Ecto neural progenitor cell (in vitro differentiated cells): ENCODE data around the gene SYT11.
"Not testable (repeated sequence)": the region's sequence is repeated elsewhere in the genome, so short reads cannot be mapped to it uniquely, and the experiment has no call there.

Source experiments
- DNase-seq: peaks from one replicate; pipeline ENCODE4 v3.0.0-alpha.2; 2018; ENCODE audit warnings: low spot score

SYT11 gene, protein sequence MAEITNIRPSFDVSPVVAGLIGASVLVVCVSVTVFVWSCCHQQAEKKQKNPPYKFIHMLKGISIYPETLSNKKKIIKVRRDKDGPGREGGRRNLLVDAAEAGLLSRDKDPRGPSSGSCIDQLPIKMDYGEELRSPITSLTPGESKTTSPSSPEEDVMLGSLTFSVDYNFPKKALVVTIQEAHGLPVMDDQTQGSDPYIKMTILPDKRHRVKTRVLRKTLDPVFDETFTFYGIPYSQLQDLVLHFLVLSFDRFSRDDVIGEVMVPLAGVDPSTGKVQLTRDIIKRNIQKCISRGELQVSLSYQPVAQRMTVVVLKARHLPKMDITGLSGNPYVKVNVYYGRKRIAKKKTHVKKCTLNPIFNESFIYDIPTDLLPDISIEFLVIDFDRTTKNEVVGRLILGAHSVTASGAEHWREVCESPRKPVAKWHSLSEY

DNA sequence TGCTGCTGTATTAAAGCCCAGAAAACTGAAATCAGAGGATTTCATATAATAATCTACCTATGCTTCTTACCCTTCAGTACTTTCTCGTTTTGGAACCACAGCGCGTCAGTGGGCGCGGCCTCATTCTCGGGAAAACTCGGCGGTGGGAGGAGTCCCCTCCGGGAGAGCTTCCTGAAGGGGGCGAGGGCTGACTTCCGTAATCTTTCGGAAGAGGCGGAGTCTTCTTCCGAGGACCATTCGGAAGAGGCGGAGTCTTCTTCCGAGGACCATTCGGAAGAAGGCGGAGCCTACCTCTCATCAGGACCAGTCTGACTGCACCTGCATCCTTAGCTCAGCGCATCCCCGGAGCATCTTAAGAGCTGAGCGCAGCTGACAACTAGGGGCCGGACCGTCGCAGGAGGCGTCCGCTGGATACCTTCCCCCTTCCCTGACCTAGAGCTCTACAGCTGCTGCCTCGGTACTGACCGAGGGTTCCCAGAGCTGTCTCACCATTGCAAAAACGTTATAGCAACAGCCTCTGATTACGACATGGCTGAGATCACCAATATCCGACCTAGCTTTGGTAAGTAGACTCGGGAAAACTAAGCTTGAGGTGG, at the start of gene SYT11:
Gene SYT11 (plus strand): TSS at position 334 of the 596 bp plus-strand sequence. CDS start 195 bp downstream, at position 529.
- peak; percentile 92 for DNase-seq

DNA sequence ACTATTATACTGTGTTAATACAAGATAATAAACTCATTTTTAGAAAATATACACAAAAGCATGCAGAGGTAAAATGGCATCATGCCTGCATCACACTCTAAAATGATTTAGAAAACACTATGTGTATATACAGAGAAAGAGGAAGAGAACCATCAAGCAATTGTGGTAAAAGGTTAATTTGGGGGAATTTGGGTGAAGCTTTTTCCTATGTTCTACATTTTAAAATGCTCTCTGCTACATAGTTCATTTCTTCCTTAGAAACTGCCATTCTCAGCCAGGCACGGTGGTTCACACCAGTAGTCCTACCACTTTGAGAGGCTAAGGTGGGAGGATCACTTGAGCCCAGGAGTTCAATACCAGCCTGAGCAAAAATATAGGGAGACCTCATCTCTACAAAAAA, 46.5 kb upstream of the SYT11 start:
- no peak for DNase-seq

DNA sequence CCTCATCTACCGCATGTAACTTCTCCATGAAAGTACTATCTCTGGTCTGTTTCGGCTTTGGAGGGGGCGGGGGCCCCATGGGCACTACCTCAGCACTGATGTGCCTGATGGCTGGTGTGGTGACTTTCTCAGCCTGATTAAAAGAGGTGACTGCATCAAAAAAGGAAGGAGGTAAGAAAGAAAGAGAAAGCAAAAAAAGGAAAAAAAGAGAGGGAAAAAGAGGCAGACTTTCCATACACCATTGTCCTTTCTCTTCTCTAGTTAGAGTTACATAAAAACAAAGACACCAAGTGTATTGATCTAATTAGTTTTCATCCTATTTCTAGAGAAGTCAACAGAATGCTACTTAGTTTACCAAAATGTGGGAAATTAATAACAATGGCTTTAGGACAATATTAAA, 45.7 kb upstream of the SYT11 start:
- no peak for DNase-seq

DNA sequence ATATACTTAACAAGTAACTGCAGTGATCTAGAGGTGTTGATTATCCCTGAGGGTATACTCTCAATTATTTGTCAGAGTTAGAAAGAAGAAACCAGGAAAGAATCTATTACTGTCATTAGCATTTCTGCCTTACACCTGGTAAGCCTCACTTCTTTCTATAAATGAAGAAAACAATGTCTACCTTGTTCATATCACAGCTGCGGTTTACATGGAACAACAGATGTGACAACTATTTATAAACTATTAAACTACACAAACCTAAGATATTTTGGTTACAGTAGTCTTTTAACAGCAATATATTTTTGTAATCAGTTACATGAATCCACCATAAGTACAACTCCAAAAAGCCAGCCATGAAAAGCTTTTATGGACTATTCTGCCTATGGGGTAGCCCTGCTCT, 43.0 kb upstream of the SYT11 start:
- DNase-seq: no peak

DNA sequence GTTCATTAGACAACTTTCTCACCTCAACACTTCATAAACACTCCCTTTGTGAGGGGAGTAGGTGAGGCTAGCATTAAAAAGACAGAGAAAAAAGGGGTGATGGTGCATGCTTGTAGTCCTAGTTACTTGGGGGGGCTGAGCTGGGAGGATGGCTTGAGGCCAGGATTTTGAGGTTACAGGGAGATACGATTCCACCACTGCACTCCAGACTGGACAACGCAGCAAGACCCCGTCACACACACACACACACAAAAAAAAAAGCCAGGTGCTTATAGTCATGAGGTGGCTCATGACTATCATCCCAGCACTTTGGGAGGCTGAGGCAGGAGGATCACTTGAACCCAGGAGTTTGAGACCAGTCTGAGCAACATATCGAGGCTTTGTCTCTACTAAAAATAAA, 31.9 kb upstream of the SYT11 start:
- DNase-seq: no peak

DNA sequence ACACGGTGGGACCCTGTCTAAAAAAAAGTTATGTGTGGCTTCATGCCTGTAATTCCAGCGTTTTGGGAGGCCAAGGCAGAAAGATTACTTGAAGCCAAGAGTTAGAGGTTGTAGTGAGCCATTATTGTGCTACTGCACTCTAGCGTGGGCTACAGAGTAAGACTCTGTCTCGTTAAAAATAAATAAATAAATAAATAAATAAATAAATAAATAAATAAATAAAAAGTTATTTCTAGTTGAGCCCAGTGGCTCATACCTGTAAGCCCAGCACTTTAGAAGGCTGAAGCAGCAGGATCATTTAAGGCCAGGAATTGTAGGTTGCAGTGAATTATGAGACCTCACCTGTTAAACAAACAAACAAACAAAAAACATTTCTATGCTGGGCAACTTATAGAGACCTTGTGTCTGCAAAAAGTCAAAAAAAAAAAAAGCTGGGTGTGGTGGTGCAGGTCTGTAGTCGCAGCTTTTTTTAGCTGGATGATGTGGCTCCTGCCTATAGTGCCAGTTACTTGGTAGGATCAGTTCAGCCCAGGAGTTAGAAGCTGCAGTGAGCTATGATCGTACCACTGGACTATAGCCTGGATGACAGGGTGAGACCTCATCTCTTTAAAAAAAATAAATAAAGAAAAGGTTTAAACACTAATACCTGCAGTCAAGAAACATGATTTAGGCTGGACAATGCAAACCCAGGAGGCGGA, 27.9 kb upstream of the SYT11 start:
- DNase-seq: no peak

DNA sequence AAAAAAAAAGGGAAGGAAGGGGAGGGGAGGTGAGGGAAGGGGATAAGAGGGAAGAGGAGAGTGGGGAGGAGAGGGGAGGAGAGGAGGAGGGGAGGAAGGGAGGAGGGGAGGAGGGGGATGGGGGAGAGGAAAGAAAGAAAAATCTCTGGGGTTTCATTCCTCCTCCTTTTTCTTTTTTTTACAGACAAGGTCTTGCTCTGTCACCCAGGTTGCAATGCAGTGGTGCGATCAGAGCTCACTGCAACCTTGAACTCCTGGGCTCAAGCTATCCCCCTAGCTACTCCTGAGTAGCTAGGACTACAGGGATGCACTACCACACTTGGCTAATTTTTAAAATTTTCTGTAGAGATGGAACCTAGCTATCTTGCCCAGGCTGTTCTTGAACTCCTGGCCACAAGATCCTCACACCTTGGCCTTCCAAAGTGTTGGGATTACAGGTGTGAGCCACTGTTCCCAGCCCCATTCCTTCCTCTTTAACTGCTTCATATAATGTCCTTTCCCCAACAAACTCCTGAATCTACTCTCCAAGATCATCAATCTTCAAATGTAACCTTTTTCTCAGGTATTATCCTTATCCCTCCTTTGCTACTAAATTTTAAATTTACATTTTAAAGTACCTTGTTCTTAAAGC, 25.6 kb upstream of the SYT11 start:
- DNase-seq: no peak

DNA sequence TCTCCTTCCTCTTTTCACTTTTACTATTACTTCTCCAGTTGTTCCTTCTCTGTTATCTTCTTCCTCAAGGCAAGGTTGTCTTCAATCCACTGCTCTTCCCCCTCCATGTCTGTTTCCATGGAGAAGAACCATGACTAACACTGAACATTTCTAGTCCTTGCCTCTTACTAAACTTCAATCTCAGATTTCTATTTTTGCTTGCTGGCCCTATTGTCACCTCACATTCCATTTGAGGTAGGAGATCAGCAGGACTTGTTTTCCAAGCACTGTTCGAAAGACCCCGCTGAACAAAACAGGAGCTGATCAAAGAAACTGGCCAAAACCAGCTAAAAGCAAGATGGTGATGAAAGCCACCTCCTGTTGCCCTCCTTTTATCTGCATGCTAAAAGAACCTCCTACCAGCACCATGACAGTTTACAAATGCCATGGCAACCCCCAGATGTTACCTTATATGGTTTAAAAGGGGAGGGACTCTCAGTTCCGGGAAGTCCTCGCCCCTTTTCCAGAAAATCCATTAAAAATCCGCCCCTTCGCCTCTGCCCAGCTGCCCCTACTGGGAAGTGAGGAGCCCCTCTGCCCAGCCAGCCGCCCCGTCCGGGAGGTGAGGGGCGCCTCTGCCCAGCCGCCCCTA, 25.0 kb upstream of the SYT11 start:
- DNase-seq: peak; percentile 64

DNA sequence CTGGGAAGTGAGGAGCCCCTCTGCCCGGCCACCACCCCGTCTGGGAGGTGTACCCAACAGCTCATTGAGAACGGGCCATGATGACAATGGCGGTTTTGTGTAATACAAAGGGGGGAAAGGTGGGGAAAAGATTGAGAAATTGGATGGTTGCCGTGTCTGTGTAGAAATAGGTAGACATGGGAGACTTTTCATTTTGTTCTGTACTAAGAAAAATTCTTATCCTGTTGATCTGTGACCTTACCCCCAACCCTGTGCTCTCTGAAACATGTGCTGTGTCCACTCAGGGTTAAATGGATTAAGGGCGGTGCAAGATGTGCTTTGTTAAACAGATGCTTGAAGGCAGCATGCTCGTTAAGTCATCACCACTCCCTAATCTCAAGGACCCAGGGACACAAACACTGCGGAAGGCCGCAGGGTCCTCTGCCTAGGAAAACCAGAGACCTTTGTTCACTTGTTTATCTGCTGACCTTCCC, 24.4 kb upstream of the SYT11 start:
- DNase-seq: not testable (repeated sequence)

DNA sequence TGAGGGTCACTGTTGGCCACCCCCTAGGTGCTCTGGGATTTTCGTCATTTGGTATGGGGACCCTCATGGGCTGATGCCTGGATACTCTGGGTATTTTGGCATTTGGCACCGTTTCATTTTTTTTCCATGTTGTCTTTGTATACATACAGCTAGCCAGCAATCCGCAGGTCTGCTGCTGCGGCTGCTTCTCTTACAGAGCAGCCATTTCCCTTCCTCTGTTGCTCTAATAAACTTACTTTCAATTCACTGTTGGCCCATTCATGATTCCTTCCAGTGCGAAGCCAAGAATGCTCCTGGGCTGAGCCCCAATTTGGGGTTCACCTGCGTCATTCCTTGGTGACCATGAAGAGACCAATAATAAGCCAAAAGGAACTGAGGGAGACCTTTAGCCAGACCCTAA, 23.8 kb upstream of the SYT11 start:
- DNase-seq: no peak

DNA sequence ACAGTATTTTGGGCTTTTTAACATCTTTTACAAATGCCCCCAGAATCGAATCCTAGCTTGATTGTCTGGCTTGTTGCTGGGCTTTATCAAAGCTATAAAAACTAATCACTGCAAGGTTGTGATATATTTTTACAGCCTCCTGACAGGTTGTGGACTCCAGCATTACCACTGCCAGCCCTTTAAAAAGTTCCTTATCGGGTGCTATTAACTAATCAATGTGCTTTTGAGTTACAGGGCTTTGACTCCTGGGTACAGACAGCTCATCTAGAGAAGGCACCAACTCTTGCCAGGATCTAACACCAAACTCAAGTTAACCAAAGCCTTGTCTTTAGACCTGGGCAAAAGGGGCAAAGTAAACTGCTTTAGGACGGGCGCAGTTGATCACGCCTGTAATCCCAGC, 19.0 kb upstream of the SYT11 start:
- no peak for DNase-seq

DNA sequence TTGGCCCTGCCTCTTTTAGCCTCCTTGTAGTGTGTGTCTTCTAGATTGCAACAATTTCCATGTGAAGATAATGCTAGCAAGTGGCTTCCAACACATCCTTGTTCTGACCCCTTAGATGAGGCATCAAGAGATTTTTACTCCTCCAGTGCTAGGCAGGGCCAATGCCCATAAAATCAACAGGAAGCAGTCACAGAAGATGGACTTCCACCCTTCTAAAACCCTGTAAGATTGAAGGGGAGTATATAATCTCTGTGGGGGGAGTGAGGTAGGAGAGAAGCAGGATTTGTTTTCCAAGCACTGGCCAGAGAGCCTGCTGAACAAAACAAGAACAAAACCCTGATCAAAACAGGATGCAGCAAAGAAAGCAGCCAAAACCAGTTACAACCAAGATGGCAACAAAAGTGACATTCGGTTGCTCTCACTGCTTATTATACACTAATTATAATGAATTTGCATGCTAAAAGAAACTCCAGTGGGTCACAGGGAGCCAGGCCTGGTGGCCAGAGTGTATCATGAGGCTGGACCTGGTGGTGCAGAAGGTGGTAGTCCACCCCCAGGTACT, 14.4 kb upstream of the SYT11 start:
- no peak for DNase-seq

DNA sequence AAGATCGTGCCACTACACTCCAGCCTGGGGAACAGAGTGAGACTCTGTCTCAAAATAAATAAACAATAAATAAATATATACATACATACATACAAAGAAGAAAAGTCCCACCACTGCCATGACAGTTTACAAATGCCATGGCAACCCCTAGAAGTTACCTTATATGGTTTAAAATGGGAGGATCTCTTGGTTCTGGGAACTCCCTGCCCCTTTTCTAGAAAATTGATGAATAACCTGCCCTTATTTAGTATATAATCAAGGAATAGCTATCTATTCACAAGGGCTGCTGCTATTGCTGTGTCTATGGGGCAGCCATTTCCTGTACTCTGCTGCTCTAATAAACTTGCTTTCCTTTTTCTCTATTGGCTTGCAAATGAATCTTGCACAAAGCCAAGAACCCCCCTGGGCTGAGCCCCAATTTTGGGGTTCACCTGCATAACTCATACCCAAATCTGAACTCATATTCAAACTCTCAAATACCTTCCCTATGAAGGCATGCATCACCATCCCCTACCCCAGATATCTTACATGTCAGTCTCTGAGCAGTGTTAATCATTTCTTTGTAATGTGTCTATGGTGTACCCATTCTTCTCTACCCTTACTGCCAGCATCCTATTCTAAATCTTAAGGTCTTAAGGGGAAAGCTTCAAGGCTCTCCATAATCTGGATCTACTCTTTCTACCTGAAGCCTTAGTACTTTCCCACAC, 11.4 kb upstream of the SYT11 start:
- DNase-seq: no peak

DNA sequence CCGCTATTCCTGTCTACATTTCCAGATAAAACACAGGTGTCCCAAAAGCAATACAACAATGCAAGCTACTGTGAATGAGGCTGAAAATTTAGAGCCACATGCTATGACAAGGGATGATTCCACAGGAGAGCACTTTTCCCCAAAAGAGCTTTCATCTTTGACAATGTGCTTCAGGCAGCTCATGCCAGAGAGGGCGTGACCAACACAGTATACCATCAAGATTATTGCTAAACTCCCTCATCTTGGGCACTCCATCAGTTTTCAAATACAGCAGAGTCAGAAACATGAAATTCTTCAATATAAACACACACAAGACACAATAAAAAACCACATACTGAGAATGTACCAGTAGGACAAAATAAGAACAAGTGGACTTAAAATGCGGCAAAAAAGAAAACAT, 9.0 kb upstream of the SYT11 start:
- DNase-seq: no peak

DNA sequence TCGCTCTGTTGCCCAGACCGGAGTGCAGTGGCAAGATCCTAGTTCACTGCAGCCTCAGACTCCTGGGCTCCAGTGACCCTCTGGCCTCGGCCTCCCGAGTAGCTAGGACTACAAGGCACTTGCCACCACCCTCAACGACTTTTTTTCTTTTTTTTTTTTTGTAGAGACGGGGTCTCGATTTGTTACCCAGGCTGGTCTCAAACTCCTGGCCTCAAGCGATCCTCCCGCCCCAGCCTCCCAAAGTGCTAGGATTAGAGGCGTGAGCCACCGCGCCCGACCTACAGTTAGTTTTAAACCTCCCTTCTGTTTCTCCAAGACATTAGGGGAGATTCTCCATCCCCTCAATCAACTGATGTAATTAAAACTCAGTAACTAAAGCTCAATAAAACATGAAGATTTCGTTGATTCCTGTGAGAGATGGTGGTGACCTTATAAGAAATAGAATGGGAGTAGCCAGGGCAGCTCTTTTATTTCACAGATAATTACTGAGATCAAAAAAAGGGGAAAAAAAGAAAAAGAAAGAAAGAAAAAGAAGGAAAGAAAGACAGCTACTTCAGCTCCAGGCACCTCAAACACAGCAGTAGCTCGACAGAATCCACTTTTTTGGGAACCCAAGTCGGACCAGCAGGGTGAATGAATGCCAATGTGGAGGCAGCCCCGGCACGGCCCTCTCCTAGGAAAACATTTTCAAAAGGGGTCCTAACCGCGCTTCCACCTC, 3.0 kb upstream of the SYT11 start:
- no peak for DNase-seq

DNA sequence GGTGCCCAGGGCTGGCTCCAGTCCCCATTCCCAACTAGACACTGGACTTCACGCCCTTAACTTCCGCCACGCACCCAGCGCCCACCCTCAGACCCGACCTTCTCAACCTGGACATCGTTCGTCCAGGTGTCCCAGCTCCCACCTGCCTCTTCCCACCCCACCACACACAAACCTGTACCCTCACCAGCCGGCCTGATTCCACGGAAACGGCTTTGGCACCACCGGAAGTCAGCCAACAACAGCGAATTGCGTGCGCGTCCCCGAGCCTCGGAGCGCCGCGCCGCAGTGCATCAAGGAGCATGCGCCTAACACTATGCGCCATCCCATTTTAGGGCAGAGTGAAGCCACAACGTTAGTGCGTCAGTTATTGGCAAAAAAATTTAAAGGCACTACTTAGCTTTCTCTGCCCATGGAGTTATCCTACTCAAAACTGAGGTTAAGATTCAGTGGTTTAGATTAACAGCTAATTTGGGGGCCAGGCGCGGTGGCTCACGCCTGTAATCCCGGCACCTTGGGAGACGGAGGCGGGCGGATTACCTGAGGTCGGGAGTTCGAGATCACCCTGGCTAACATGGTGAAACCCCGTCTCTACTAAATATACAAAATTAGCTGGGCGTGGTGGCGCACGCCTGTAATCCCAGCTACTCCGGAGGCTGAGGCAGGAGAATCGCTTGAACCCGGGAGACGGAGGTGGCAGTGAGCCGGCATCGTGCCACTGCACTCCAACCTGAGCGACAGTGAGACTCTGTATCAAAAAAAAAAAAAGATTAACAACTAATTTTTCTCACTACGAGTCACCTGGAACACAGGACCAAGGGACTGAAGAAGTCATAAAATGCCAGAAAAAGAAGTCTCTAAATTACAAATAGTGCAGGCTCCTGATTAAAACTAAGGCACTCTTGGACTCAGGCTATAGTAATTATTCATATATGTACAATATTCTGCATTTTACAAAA, 2.1 kb upstream of the SYT11 start, which contains the start of gene GON4L:
Gene GON4L (minus strand): TSS at position 240 of the 956 bp plus-strand sequence. CDS start 3,434 bp downstream, outside the sequence.
- peak; percentile 90 for DNase-seq

DNA sequence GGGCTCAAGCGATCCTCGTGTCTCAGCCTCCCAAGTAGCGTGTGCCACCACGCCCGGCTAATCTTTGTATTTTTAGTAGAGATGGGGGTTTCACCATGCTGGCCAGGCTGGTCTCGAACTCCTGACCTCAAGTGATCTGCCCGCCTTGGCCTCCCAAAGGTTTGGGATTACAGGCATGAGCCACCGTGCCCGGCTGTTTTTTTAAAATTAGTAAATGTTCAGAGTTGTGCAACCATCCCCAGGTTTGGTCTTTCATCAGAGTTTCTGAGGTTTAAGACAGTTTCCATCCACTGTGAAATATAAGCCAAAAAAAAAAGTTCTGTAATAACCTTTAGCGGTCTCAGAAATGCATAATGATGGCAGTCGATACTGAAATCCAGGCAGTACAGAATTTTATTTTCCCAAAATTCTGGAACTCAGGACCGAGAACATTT, 550 bp upstream of the SYT11 start:
- no peak for DNase-seq

DNA sequence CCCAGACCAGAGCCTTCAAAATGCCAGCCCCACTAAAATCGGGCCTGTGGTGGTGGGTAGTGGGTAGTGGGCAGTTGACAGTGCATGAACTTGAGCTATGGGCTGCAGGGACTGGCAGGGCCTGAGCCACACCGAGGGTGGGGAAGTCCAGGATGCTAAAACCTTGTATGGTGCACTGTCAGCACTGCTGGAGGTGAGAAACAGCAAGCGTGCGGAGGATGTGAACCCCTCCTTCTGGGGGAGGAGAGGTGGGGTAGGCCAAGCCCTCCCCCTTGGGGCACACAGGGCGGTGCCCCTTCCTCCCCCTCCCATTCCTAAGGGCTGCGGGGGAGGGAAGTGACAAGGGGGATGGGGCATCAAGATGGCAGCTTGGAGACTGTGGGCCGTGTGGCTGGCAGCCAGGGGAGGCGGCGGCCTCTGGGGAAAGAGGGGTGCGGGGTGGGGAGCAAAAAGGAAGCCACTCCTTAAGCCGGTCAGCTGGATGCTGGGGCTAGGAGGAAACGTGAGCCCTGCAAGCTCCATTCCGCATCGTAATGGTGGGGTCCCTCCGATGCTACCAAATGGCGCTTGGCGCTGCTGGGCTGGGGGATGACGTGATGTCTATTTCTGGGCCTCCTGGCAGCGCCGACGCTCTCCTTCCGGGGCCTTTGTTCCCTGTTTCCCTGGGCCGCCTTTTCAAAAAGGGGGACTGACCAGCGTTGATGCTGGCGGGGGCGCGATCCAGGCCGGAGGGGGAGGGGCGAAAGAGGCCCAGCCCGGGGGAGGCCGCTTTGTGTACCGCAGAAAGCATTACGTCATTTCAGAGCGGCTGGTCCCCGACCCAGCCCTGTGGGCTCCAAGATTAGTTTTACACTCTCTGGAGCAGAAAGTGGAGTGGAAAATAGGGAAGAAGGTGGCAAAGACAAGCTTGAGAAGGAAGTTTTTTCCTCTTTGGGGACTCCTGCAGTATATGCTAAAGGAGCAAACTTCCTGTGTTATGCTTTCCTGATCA, 809 bp downstream of the SYT11 start:
- DNase-seq: peak; percentile 51
